Activated naive CD4-positive, alpha-beta T cell treated with anti-CD3 and anti-CD28 coated beads, Interleukin-2, amount 50 U/mL, for 16 hours (primary cell): ENCODE results near the gene B3GAT1.

ENCODE experiments used
- DNase-seq: peaks from one replicate; pipeline ENCODE4 v3.0.0-alpha.2; 2020

Gene B3GAT1

GRCh38 chr11:134440851-134441250 is 28.8 kb upstream of the B3GAT1 start:
- DNase-seq: no peak

GRCh38 chr11:134438542-134439537 is 26.8 kb upstream of the B3GAT1 start:
- no peak for DNase-seq

GRCh38 chr11:134437821-134438220 is 25.8 kb upstream of the B3GAT1 start:
- no peak for DNase-seq

- no peak for DNase-seq
Measured at GRCh38 chr11:134436781-134437180, 24.7 kb upstream of the B3GAT1 start.

- no peak for DNase-seq
Measured at GRCh38 chr11:134433806-134434205, 21.8 kb upstream of the B3GAT1 start.

GRCh38 chr11:134433251-134433650 is 21.2 kb upstream of the B3GAT1 start:
- no peak for DNase-seq

GRCh38 chr11:134432776-134433175 is 20.7 kb upstream of the B3GAT1 start:
- no peak for DNase-seq

GRCh38 chr11:134429106-134429505 is 17.1 kb upstream of the B3GAT1 start:
- no peak for DNase-seq

GRCh38 chr11:134425816-134426536 is 13.9 kb upstream of the B3GAT1 start:
- DNase-seq: no peak

GRCh38 chr11:134425413-134425812 is 13.4 kb upstream of the B3GAT1 start:
- no peak for DNase-seq

GRCh38 chr11:134423106-134423505 is 11.1 kb upstream of the B3GAT1 start:
- no peak for DNase-seq

- no peak for DNase-seq
Measured at GRCh38 chr11:134417871-134418840, 6.1 kb upstream of the B3GAT1 start.

GRCh38 chr11:134416726-134417125 is 4.7 kb upstream of the B3GAT1 start:
- no peak for DNase-seq

GRCh38 chr11:134414766-134415765 is 3.0 kb upstream of the B3GAT1 start:
- no peak for DNase-seq

- no peak for DNase-seq
Measured at GRCh38 chr11:134413826-134414731, 2.0 kb upstream of the B3GAT1 start.

GRCh38 chr11:134413043-134413825 is 1.2 kb upstream of the B3GAT1 start:
- no peak for DNase-seq

- no peak for DNase-seq
Measured at GRCh38 chr11:134410766-134411165, 1.3 kb downstream of the B3GAT1 start.

- no peak for DNase-seq
Measured at GRCh38 chr11:134409552-134410429, 2.3 kb downstream of the B3GAT1 start.
